ENCODE measurements around the gene TBL1XR1.

TBL1XR1 gene

DNA sequence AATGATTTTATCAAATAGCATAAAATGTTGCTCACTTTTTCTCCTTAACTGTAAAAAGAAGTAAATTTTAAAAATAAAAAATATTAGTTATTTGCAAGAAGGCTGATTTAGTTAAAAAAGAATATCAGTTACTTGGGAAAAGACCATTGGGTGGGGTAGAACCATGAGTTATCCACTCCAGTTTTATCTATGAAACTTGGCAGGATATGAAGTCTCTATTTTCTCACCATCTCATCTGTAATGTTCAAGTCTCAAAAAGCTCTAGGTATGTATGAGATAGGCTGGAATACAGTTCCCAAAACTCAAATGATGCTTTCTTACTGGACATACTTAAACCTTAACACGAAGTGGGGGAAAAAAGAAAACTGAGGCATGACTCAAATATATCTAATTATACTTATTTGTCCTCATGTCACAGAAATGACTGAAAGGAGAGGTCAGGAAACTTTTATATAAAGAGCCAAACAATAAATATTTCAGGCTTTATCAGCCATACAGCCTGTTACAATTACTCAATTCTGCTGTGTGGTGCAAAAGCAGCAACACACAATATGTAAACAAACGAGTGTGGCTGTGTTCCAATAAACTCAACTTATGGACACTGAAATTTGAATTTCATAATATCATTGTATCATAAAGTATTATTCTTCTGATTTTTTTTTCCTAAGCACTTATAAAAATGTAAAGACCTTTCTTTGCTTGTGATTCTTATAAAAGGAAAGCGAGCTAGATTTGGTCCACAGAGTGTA lies 131.8 kb downstream of the TBL1XR1 start:
- H3K4me3 ChIP-seq (ENCODE audit: low read depth, low read length): no peak overlapping the region
- TF ChIP-seq, protein P1, sequence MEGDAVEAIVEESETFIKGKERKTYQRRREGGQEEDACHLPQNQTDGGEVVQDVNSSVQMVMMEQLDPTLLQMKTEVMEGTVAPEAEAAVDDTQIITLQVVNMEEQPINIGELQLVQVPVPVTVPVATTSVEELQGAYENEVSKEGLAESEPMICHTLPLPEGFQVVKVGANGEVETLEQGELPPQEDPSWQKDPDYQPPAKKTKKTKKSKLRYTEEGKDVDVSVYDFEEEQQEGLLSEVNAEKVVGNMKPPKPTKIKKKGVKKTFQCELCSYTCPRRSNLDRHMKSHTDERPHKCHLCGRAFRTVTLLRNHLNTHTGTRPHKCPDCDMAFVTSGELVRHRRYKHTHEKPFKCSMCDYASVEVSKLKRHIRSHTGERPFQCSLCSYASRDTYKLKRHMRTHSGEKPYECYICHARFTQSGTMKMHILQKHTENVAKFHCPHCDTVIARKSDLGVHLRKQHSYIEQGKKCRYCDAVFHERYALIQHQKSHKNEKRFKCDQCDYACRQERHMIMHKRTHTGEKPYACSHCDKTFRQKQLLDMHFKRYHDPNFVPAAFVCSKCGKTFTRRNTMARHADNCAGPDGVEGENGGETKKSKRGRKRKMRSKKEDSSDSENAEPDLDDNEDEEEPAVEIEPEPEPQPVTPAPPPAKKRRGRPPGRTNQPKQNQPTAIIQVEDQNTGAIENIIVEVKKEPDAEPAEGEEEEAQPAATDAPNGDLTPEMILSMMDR (IDR thresholded peaks at IDR 0.05; ENCODE audit: borderline replicate concordance, insufficient read depth, low read depth, low read length): no peak

DNA sequence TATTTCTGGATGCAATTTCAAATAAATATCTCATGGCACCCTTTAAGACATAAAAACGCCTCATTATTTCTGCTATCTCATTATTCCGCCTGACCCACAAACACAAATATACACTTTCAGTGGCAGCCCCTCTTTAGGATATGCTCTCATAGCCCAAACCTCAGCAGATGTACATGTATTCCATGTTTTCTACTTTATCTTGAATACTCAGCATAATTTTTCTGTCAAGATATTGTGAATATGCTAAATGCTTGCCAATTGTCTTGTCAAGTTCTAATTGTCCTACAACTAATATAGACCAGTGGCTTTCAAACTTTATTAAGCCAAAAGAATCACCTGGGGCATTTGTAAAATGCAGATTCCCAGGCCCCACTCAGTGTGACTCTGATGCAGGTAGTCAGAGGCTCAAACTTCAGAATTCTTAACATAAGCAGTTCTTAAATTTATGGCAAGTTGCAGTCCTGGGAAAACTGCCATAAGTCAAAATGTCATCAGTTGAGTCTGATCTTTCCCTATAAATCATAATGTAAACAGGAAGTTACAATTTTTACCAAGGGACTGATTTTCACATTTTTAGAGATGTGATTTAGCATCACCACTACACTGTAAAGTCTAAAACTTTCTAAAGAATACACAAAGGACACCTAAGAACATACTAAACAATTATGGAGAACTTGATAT lies 135.1 kb downstream of the TBL1XR1 start:
- no peak overlapping the region for H3K4me3 ChIP-seq (ENCODE audit: low read depth, low read length)
- TF ChIP-seq, protein P1 (IDR thresholded peaks at IDR 0.05; ENCODE audit: borderline replicate concordance, insufficient read depth, low read depth, low read length): no peak

DNA sequence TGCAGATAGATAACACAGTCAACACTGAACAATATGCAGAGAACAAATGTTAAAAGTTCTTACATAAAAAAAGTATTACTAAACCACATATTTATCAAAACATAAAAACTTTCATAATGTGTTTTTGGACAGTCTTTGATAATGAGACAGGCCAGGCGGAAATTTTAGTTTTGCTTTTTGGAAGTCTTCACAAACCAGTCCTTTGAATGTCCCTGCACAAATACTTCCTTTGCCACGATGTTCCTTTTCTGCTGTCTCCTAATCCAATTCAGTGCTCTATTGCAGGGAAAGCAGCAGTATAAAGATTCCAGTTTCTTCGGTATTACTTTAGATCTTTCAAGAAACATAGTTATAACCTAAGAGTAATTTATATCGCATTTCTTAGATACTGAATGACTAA lies 135.9 kb downstream of the TBL1XR1 start:
- H3K4me3 ChIP-seq (ENCODE audit: low read depth, low read length): no peak overlapping the region
- TF ChIP-seq, protein P1 (IDR thresholded peaks at IDR 0.05; ENCODE audit: borderline replicate concordance, insufficient read depth, low read depth, low read length): no peak

DNA sequence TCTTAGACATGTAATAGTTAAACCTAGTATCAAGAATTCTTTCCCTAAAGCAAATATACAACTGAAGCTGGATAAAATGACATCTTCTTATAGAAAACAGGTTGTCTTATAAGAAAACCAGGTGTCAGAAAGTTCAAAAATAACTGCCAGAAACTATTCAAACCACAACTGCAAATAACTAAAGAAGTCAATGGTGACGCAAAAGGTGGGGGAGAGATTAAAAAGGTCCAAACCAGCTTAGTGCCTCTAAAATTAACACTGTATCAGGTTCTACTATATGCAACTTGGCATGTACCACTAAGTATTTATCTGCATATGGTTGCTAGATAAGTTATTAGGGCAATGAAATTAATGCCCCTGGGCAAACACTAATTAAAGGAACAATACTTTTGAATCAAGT lies 136.8 kb downstream of the TBL1XR1 start:
- TF ChIP-seq, protein P1 (IDR thresholded peaks at IDR 0.05; ENCODE audit: borderline replicate concordance, insufficient read depth, low read depth, low read length): no peak
- no peak overlapping the region for H3K4me3 ChIP-seq (ENCODE audit: low read depth, low read length)

DNA sequence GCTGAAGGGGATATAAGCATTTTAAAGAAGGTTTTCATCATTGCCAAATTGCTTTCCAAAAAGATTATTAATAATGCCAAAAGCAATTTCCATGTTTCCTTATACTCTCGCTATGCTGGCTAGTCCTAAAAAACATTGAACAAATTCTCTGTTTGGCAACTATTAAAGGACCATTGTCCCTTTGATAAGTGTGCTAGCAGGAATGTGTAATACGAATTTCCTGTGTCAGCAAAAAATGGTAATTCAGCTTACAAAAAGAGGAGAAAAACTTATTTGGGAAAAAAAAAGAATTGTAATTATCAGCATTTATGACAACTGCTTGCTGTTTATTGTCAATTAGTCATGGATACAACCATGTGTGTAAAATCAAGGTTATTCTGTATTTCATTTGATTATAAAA lies 138.6 kb downstream of the TBL1XR1 start:
- TF ChIP-seq, protein P1 (IDR thresholded peaks at IDR 0.05; ENCODE audit: borderline replicate concordance, insufficient read depth, low read depth, low read length): no peak
- no peak overlapping the region for H3K4me3 ChIP-seq (ENCODE audit: low read depth, low read length)

DNA sequence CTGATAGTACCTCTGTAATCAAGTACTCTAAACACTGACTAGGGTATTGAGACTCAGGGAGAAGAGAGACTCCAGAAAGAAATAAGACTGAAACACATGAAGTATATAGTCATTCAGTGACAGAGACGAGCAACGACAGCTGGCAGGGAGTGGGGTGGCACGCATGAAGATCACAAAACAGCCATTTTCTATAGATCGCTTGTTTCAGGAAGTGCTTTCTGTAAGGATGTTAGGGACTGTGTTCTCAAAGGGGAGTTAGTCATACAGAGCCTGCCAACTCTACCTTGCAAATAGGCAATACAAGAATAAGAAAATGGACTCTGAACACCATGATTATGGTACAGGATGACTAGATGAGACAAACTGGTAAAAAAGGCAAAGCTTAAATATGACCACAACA lies 139.5 kb downstream of the TBL1XR1 start:
- H3K4me3 ChIP-seq (ENCODE audit: low read depth, low read length): no peak overlapping the region
- TF ChIP-seq, protein P1 (IDR thresholded peaks at IDR 0.05; ENCODE audit: borderline replicate concordance, insufficient read depth, low read depth, low read length): no peak

DNA sequence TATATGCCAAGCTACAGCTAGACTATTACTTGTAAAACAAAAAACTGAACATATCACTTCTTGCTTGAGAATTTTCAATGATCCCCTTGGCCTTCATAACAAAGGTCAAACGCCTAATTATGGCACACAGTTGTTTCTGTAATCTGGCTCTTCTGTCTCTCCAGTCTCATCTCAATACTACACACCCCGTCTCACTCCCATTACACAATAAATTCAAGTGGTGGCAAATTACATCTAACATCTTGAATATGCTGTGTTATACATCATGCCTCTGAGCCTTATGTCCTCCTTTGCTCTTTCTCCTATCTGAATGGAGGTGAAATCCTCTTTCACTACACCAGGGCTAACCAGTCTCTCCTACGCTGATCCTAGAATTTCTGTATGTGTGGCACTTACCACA lies 140.4 kb downstream of the TBL1XR1 start:
- TF ChIP-seq, protein P1 (IDR thresholded peaks at IDR 0.05; ENCODE audit: borderline replicate concordance, insufficient read depth, low read depth, low read length): no peak
- H3K4me3 ChIP-seq (ENCODE audit: low read depth, low read length): no peak overlapping the region

All from GM12875 (cell line).